Renal cortex interstitium (tissue), 11 donors: ENCODE results near the gene TSHZ2. TPM values are rescaled to one million over a fixed set of nuclear protein-coding genes. Genes with fewer than 3 reads are reported as not detected.

Source experiments
- DNase-seq, 11 donors: peaks; one replicate each; pipeline ENCODE4 v3.0.0-alpha.2; 2013; ENCODE audit warnings: low read depth in 9 of 11, low spot score in 4 of 11; ENCODE audit errors: extremely low read depth in 1 of 11
- polyA plus RNA-seq, 3 donors: library from polyadenylated mRNA; unstranded; fragments of 120-200 nt; gene quantifications; one replicate each; pipeline ENCODE4 v1.2.1, GENCODE V29; 2013; ENCODE audit not compliant: insufficient read length in 3 of 3

Gene TSHZ2
- polyA plus RNA-seq, 3 donors: 12.8 to 15.9 (median 13.3) TPM

DNA sequence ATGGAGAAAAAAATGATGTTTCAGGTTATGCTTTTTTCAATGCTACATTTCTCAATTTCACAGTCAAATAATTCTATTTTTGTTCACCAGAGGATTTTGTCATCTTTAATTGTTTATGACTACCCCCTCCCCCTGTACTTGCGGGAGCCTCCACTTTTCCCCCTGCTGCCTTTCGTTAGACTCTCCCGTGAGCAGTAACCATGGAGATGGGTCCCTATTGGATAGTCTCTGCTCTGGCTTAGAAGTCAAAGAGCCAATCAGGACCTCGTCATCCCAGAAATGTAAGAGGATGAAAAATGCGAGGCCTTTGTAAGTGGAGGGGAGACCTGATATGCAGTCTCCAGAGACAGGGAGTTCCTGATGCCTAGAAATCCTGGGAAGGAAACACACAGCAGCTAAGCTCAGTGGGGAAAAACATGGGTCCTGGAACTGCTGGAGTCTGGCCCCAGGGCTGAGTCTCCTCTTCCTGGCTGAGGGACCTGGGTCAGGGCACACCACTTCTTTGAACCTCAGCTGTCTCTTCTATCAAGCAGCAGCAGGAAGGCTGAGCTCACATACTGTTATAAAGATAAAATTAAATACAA, 298.7 kb downstream of the TSHZ2 start:
- DNase-seq: no peak

DNA sequence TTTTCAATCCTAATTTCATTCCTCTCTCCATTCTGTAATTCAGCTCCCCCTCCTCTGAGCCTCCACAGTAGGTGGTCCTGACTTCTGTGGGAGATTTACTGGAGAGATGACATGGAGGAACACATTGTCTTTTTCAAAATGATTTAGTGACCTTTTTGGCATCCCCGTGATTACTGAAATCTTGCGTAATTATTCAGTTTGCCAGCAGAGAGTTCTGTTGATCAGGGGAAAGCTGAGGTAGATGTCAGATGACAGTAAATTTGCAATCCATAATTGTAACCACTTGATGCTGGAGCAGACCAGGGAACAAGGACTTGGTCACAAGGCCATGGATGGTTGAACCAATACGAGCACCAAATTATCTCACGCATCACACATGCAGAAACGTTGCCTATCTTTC, 302.2 kb downstream of the TSHZ2 start:
- no peak for DNase-seq

DNA sequence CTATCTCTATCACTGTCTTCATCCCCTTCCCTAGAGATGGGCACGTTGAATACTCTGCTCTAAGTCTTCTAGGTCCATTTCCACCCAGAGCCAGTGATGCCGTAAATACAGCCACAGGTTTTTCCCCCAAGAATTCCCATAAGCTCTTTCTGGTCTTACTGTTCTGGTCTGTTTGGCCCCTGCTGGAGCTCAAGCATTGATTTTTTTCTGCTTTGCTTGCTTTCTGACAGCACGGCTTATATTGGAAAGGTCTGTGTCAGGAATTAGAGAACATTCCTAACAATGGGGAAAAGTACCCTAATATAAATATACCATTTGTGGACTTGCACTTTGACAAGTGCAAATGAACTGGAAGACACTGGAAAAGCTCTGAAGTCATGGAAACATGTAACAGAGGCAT, 302.6 kb downstream of the TSHZ2 start:
- no peak for DNase-seq

DNA sequence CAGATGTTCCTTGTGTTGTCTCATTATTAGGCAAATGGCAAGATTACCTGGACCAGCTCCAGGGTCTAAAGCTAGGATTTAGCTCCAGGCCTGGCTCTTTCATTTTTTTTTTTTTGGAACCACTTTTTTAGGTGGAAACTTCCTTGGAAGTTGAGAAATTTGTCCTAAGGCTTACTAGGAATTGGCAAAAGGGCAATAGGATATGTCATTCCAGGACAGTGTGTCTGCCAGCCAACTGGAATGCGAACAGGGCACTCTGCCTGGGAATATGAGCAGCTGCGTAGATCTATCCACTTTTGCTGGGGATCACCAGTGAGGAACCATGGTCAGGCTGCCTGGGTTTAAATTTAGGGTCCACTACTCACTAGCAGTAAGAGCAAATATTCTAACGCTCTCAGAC, 304.0 kb downstream of the TSHZ2 start:
- no peak for DNase-seq

DNA sequence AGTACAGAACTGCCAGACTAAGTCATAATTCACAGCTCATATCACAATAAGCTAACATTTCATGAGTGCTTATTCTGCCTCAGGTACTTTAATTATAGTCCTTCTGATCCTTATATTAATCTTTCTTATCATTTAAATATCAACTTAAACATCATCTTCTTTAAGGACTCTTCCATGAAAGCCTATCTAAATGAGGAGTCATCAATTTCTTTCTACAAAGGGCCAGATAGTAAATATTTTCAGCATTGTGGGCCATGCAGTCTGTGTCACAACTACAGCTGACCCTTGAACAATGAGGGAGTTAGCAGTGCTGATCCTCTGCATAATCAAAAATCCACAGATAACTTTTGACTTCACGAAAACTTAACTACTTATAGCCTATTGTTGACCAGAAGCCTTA, 306.4 kb downstream of the TSHZ2 start:
- DNase-seq: no peak

DNA sequence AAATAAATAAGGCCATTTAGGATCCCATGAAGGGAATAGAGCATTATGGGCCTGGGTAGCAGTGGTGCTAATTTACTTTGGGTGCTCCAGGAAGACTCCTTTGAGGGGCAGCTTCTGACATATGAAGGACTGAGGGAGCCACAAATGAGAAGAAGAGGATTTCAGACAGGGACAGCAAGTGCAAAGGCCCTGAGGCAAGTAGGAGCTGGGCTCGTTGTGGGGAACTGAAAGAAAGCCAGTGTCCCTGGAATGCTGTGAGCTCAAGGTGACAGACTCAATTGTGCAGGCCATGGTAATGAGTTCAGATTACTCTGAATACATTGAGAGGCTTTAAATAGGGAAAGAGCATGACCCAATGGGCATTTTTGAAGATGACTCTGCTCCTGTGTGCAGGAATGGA, 307.6 kb downstream of the TSHZ2 start:
- no peak for DNase-seq

DNA sequence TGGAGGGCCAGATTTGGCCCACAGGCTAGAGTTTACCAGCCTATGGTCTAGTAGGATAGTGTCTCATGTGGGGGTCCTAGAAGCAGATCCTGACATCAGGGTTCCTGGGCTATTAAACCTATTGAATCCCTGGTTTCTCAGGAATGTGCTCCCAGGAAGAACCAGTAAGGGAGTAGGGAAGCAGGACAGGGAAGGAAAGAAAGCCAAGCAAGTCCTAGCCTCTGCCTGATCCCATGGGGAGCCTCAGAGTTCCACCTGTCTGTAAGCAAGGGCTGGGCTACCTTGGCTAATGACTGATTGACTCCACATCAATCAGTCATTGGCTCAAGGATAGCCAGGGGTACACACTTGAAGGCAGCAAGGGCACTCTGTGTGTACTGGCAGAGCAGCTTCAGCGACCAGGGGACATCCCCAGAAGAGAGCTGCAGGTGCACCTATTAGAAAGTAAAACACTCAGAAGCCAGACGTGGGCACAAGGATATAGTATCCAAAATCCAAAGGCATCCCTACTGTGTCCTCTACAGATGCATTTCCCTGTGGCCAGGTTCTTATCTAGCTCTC, 309.5 kb downstream of the TSHZ2 start:
- DNase-seq: no peak

DNA sequence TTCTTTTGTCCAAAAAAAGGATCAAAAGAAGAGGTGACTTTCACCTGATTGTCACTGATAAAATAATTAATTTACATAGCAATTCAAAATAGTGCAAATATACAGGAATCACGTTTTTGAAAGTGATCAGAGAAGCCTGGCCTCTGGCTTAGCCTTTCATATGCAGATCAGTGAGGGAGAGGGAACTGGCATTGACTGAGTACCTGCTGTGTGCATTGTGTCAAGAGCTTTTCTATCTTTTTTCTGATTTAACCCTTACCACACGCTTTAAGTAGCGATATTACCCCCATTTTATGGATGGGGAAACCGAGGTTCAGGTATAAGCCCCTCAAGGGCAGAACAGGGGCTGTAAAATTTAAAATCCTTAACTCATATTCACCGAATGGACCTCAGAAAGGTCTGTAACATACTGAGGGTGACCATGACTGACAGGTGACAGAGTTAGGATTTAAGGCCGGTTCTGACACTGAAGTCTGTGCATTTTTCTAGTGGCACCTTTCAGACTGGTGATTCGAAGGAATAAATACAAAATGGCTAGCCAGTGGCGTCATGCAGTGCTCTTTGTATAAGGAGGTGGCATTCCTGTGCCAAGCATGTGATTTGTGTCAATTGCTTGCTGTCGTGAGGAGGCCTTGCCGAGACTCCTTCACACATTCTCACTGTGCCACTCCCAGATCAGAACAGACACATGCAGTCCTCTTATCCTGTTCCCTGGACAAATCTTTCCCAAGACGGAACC, 310.2 kb downstream of the TSHZ2 start:
- no peak for DNase-seq

DNA sequence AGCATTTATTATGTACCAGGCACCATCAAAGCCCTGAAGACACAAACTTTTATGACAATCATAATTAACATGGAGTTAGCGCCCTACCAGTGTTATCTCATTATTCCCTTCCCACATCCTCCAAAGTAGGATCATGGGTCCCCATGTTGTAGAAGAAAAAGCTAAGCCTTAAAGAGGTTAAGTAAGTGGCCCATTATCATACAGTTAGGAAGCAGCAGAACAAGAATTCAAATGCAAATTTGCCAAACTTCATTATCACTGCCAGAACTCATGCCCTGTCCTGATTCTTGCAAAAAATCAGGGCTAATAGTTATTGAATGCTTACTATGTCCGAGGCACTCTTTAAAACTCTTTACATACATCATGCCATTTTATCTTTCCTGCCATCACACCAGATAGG, 310.9 kb downstream of the TSHZ2 start:
- DNase-seq: no peak

DNA sequence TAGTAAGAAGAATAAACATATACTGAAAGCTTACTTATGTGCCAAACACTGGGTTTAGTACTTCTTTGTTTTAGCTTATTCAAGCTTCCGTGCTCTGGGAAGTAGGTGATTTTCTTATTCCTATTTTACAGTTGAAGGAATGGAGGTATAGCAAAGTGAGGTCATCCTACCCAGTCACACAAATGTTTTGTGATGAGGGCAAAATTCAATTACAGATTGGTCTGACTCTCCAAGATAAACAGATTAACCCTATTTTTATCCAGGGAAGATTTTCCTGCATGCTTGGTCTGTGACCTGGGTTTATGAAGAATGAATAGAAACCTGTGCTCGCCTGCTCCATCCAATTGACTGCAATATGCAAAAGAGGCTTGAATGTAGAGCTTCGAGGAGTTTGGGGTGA, 311.4 kb downstream of the TSHZ2 start:
- DNase-seq: no peak

DNA sequence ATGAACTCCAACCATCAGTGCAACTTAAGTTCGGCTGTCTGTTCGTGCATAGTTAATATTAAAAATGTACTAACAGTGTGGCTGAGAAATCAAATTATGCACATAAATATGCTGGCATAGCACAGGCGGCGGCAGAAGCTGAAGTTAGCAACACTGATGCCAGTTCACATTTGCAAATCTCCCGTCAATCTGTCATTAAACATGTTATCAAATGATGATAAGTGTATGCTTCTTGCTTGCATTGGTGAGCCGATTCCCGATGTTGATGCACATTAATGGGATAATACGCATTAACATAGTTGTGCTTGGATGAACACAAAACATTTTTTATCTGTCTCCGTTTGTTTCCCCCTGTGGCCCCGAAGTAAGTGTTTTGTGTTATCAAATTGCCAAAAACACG, 312.1 kb downstream of the TSHZ2 start:
- no peak for DNase-seq

DNA sequence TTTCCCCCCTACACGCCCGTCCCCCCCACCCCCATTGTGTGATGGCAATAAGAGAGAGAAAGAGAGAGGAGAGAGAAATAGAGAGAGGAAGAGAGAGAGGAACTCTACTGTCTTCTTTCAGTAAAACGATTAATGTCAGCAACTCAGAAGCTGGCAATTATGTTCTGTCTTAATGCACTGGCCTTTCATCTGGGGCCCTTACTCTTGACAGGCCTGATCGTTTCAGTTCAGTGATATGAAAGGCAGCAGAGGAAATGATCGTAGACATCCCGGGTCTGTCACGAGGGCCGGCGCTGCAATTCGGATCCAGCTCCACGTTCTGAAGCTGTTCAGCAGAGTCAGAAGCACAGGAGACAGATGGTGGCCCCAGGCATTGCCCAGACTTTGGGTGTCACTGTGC, 312.5 kb downstream of the TSHZ2 start:
- no peak for DNase-seq

DNA sequence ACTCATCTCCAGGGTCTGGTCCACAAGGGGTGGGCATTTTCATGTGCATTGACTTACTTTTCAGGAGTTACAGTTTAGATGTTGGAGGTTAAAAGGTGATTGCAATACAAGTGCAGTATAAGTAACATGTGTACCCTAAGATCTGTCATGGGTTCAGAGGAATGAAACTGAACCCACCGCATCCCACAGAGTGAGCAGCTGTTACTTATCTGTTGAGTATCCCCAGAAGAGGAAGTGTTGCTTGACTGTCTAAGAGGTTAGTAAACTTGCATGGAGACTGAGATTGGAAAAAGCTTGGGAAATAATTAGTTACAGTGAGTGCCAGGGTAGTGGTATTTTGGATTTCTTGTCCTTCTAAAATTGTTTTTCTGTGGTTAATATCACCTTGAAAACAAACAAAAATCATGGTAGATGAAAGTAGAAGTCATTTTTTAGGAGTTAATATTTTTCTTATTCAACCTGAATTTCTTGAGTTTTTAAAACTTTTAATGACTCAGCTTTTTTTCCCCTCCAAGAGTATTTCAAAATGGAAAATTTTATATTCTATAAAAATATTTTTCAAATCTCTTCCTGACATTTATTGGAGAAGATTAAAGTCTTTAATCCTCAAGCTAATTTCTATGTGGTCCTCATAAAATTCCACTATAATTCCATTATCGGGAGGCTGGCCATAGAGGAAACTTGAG, 315.3 kb downstream of the TSHZ2 start:
- peak in 2 of 11 donors; percentile 6 to 13 for DNase-seq

DNA sequence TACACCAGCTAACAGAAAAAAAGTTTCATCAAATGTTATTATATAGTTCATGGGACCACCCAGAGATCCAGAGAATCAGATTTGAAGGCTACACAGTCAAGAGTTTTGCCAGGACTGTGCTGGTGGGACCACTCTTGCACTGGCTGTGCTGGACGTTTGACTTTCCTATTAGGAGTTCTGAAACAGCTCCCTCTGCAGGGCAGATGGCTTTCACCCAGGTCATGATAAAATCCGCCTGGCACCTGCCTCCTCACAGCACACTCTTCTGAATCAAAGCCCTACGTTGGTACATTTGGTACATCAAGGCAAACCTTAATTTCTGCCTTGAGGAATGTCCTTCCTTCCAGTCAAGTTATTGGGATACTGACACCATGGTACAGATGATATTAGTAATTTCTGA, 319.4 kb downstream of the TSHZ2 start:
- DNase-seq: no peak

DNA sequence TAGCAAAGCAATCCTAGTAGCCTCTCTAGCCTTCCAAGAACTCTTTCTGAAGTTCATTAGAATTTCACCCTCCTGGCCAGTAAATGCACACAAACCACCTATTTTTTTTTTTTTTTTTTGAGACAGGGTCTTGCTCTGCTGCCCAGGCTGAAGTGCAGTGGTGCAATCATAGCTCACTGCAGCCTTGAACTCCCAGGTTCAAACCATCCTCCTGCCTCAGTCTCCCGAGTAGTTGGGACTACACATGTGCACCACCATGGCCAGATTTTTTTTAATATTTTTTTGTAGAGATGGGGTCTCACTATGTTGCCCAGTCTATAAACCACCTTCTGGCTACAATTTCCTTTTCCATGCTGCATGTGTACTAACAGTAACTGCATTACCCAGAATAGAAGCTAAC, 320.2 kb downstream of the TSHZ2 start:
- DNase-seq: no peak

DNA sequence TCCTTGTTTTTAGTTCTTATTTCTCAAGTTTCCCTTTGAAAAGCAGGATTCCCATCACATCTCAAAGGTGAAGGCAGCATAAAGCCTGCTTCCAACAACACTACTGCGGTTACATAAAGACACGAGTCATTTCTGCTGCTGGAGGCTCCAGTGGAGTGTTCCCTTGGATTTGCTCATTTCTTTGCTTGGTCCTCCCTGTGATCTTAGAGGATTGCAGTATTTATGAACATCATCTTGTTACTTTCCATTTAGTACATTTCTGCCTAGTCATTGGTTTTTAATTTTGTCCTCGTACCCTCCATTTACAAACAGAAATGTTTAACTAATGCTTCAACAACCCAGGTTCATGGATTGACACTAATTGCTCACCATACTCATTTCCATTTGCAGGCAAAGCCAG, 322.6 kb downstream of the TSHZ2 start:
- DNase-seq: no peak

DNA sequence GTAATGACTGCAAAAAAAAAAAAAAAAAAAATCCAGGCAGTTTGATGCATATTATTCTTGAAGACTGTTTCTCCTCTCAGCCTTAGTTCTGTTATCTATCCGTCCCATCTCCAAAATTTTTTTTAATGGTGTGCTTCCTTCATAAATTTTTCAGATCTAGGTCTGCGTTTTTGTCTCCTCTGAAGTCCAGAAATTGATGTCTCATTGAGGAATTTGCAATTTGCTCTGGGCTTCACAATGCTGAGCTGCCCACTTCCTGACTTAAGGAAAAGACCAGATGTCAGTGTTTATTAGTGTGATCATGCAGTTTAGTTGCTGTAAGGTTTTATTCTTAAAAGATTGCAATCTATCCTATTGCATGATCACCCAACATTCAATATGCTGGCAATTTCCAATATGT, 323.9 kb downstream of the TSHZ2 start:
- DNase-seq: no peak

DNA sequence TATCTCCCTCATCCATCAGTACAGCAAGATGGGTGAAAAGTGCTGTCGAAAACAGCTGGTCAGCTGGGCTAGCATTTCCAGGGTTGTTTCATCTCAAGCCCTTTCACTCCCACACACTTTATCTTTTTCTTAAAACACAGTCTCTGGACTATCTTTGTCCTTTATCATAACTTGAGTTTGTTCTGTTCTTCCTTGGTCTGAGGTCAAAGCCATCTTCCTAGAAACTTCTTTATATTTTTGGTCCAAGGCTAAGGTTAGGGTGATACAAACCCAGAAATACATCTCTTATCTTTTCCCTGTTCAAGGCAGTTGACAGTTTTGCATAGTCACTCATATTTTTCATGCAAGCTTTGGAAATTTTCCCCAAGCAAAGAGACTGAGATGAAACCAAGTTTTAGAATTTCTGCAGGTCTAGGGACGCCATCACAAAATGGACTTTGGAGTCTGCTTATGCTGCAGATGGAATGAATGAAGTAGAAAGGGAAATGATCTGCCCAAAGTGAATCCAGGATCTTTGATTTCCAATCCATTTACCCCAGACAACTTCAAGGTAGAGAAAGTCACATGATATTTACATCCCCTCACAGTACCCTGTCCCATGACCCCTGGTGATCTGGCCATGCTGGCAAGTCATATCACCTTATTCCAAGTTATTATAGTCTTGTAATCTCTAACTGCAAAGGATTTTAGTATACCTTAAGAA, 324.4 kb downstream of the TSHZ2 start:
- no peak for DNase-seq

DNA sequence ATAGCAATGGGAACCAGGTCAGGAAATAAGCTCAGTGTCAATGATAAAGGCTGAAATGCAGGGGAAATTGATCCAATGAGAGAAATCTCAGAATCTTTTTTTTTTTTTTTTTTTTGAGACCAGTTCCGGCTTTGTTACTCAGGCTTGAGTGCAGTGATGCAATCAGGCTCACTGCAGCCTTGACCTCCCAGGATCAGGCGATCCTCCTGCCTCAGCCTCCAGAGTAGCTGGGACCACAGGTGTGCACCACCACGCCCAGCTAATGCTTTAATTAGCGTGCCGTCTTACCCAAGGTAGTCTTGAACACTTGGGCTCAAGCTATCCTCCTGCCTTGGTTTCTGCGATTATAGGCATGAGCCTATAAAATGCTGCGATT, 325.0 kb downstream of the TSHZ2 start:
- DNase-seq: no peak

DNA sequence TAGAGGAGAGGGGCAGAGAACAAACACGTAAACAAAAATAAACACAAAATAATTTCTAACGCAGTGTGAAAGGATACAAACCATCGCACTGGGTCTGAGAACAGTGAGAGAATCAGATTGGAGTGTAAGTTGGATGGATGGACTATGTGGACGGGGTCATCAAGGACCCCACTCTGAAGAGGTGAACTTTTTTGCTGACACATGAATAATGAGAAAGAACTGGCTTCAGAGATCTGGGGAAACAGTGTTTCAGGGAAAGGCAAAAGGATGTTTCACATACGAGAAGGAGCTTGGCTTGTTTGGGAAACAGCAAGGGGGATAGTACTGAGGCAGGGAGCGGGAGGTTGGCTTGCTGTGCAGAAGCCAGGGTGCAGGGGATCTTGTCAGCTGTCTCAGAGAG, 326.1 kb downstream of the TSHZ2 start:
- DNase-seq: no peak
